ACC112 (cell line): ENCODE results near the gene PRKG1.

Experiments
- H2AFZ ChIP-seq: fragments of 200-600 bp; sonication (generic); one replicate; pipeline ENCODE4 v1.6.0; 2017; ENCODE audit warnings: antibody characterized with exemption, low read length; ENCODE audit not compliant: unreplicated experiment
- H3K27ac ChIP-seq: fragments of 200-600 bp; sonication (generic); 2 replicates; pipeline ENCODE4 v1.5.1; 2014; ENCODE audit warnings: low read depth, mild to moderate bottlenecking, antibody characterized with exemption, low read length, moderate library complexity
- H3K27me3 ChIP-seq: fragments of 200-600 bp; sonication (generic); 2 replicates; pipeline ENCODE4 v1.6.1; 2014; ENCODE audit warnings: mild to moderate bottlenecking, antibody characterized with exemption, low read length, moderate library complexity, mixed read lengths; ENCODE audit not compliant: insufficient read depth
- H3K36me3 ChIP-seq: fragments of 200-600 bp; sonication (generic); 2 replicates; pipeline ENCODE4 v1.6.1; 2016; ENCODE audit warnings: mild to moderate bottlenecking, antibody characterized with exemption, low read length, moderate library complexity, mixed read lengths; ENCODE audit not compliant: insufficient read depth
- H3K4me1 ChIP-seq: fragments of 200-600 bp; sonication (generic); one replicate; pipeline ENCODE4 v1.6.1; 2016; ENCODE audit warnings: low read length, mixed read lengths; ENCODE audit not compliant: insufficient read depth, unreplicated experiment, control insufficient read depth
- H3K4me3 ChIP-seq: fragments of 200-600 bp; sonication (generic); 2 replicates; pipeline ENCODE4 v1.5.1; 2014; ENCODE audit warnings: mild to moderate bottlenecking, low read depth, low read length
- H3K79me2 ChIP-seq: fragments of 200-600 bp; sonication (generic); one replicate; pipeline ENCODE4 v1.6.0; 2016; ENCODE audit warnings: low read length; ENCODE audit not compliant: control insufficient read depth, unreplicated experiment, insufficient read depth

The PRKG1 gene

GRCh38 chr10:52212802-52213201 is 1138.5 kb downstream of the PRKG1 start:
- Histone ChIP-seq H3K79me2 (no peaks in the 10 kb centered on the region), H3K36me3 (no peaks in the 10 kb centered on the region), H2AFZ (no peak overlapping the region), H3K27ac (no peak overlapping the region), H3K4me1 (peaks cover 5% of the 10 kb centered on the region), H3K4me3 (no peak overlapping the region), H3K27me3 (no peaks in the 10 kb centered on the region)

- Histone ChIP-seq H3K79me2 (no peaks in the 10 kb centered on the region), H3K4me1 (peaks cover 5% of the 10 kb centered on the region), H2AFZ (peak overlapping the region; percentile 83), H3K4me3 (no peak overlapping the region), H3K27me3 (no peaks in the 10 kb centered on the region), H3K27ac (no peak overlapping the region), H3K36me3 (no peaks in the 10 kb centered on the region)
Measured at GRCh38 chr10:52213321-52213752, 1139.0 kb downstream of the PRKG1 start.

- Histone ChIP-seq H3K4me1 (peaks cover 5% of the 10 kb centered on the region), H3K27me3 (no peaks in the 10 kb centered on the region), H3K4me3 (no peak overlapping the region), H3K27ac (no peak overlapping the region), H3K79me2 (no peaks in the 10 kb centered on the region), H3K36me3 (no peaks in the 10 kb centered on the region), H2AFZ (no peak overlapping the region)
Measured at GRCh38 chr10:52215745-52216361, 1141.6 kb downstream of the PRKG1 start.

GRCh38 chr10:52216852-52217251 is 1142.6 kb downstream of the PRKG1 start:
- Histone ChIP-seq H3K4me3 (no peak overlapping the region), H3K79me2 (no peaks in the 10 kb centered on the region), H3K27me3 (no peaks in the 10 kb centered on the region), H3K4me1 (peaks cover 5% of the 10 kb centered on the region), H3K36me3 (no peaks in the 10 kb centered on the region), H3K27ac (no peak overlapping the region), H2AFZ (no peak overlapping the region)

GRCh38 chr10:52217531-52217930 is 1143.2 kb downstream of the PRKG1 start:
- Histone ChIP-seq H3K4me1 (peaks cover 5% of the 10 kb centered on the region), H3K27ac (no peak overlapping the region)

GRCh38 chr10:52220947-52221346 is 1146.7 kb downstream of the PRKG1 start:
- H3K4me1 ChIP-seq = peaks cover 2% of the 10 kb centered on the region
- no peaks in the 10 kb centered on the region for H3K27me3 ChIP-seq
- no peak overlapping the region for H2AFZ ChIP-seq
- no peak overlapping the region for H3K27ac ChIP-seq
- H3K4me3 ChIP-seq = no peak overlapping the region
- H3K36me3 ChIP-seq = no peaks in the 10 kb centered on the region
- no peaks in the 10 kb centered on the region for H3K79me2 ChIP-seq

More at GRCh38 chr10:52217531-52217930, 1143.2 kb downstream of the PRKG1 start:
- Histone ChIP-seq H3K79me2 (no peaks in the 10 kb centered on the region), H2AFZ (no peak overlapping the region), H3K36me3 (no peaks in the 10 kb centered on the region), H3K27me3 (no peaks in the 10 kb centered on the region), H3K4me3 (no peak overlapping the region)

GRCh38 chr10:52221923-52222322 is 1147.6 kb downstream of the PRKG1 start:
- Histone ChIP-seq H3K27ac (no peak overlapping the region), H3K36me3 (no peaks in the 10 kb centered on the region), H2AFZ (no peak overlapping the region), H3K4me1 (peaks cover 6% of the 10 kb centered on the region), H3K4me3 (no peak overlapping the region), H3K79me2 (no peaks in the 10 kb centered on the region), H3K27me3 (no peaks in the 10 kb centered on the region)

GRCh38 chr10:52226197-52226847 is 1152.0 kb downstream of the PRKG1 start:
- Histone ChIP-seq H2AFZ (peak overlapping the region; percentile 6), H3K4me3 (no peak overlapping the region), H3K79me2 (no peaks in the 10 kb centered on the region), H3K36me3 (no peaks in the 10 kb centered on the region), H3K27me3 (no peaks in the 10 kb centered on the region), H3K4me1 (peaks cover 17% of the 10 kb centered on the region), H3K27ac (peak overlapping the region; percentile 27; the same call in 1 of the 2 replicates)

GRCh38 chr10:52228556-52228955 is 1154.3 kb downstream of the PRKG1 start:
- Histone ChIP-seq H3K27ac (no peak overlapping the region), H3K79me2 (no peaks in the 10 kb centered on the region), H3K36me3 (no peaks in the 10 kb centered on the region), H3K27me3 (no peaks in the 10 kb centered on the region), H3K4me1 (peaks cover 24% of the 10 kb centered on the region), H3K4me3 (no peak overlapping the region), H2AFZ (no peak overlapping the region)

- no peak overlapping the region for H3K4me3 ChIP-seq
- no peak overlapping the region for H2AFZ ChIP-seq
- peaks cover 24% of the 10 kb centered on the region for H3K4me1 ChIP-seq
- H3K27me3 ChIP-seq = no peaks in the 10 kb centered on the region
- no peaks in the 10 kb centered on the region for H3K79me2 ChIP-seq
- peak overlapping the region; percentile 72 for H3K27ac ChIP-seq
- no peaks in the 10 kb centered on the region for H3K36me3 ChIP-seq
Measured at GRCh38 chr10:52229291-52229931, 1155.1 kb downstream of the PRKG1 start.
